HepG2 (cell line): ENCODE results near the gene MS4A15. TPM values are rescaled to one million over a fixed set of nuclear protein-coding genes. Genes with fewer than 3 reads are reported as not detected.

Experiments used
- ATAC-seq: fragments of 200-7000 bp; cut with Tn5 transposase; 3 replicates; pipeline ENCODE4 v1.9.1; 2020; ENCODE audit warnings: mild to moderate bottlenecking, moderate library complexity
- BruUV-seq: library from RNA; stranded (reverse); fragments of 400-500 nt; replicated peaks from 2 replicates; lab custom pipeline; 2021; lab: Mats Ljungman, UMichigan
- CTCF ChIA-PET: fragments of 300-600 bp; formaldehyde crosslinking; extraction: SDS; loops from one replicate; lab custom pipeline; 2021; ENCODE audit warnings: low total read pairs, inconsistent platforms, low intra/inter-chr PET ratio; lab: Yijun Ruan, JAX
- POLR2A ChIA-PET: fragments of 350-600 bp; sonication (Branson Sonifier 250); formaldehyde crosslinking; loops from one replicate; lab custom pipeline; 2020; ENCODE audit warnings: antibody characterized with exemption, inconsistent platforms; lab: Yijun Ruan, JAX
- DNase-seq: peaks from one replicate; pipeline ENCODE4 v3.0.0-alpha.2; 2015; ENCODE audit warnings: low spot score
- FAIRE-seq: peaks from 3 replicates; lab custom pipeline; 2011; peaks lifted over from hg19 to GRCh38; lab: Jason Lieb, UNC
- H2AFZ ChIP-seq: one replicate; pipeline ENCODE4 v1.6.1; 2011; ENCODE audit warnings: low read length, inconsistent platforms
- H3K27ac ChIP-seq: fragments of 300-600 bp; 3 replicates; pipeline ENCODE4 v1.8.0; 2011; ENCODE audit warnings: mixed run types, mild to moderate bottlenecking, mixed read lengths, low read length, inconsistent platforms; ENCODE audit not compliant: insufficient read depth; ENCODE audit errors: extremely low read length
- H3K27me3 ChIP-seq, 2 experiments: fragments of 200-600 bp in 1 of 2; 2 replicates in 1 of 2; 3 replicates in 1 of 2; pipeline versions ENCODE4 v1.6.0 to v1.8.0; 2011; ENCODE audit warnings: low read length in 2 of 2, mild to moderate bottlenecking in 2 of 2, moderate library complexity in 2 of 2, inconsistent platforms in 1 of 2; ENCODE audit not compliant: insufficient read depth in 2 of 2, control insufficient read depth in 1 of 2
- H3K36me3 ChIP-seq, 2 experiments: fragments of 200-600 bp in 1 of 2; replicated peaks in 1 of 2; 2 replicates in 1 of 2; 3 replicates in 1 of 2; pipeline versions ENCODE4 v1.5.1 to v1.8.0; 2011; ENCODE audit warnings: low read length in 2 of 2, inconsistent platforms in 1 of 2; ENCODE audit not compliant: insufficient read depth in 2 of 2, control insufficient read depth in 1 of 2
- H3K4me1 ChIP-seq: 2 replicates; pipeline ENCODE4 v1.5.1; 2012; ENCODE audit warnings: low read length, inconsistent platforms; ENCODE audit not compliant: insufficient read depth
- H3K4me2 ChIP-seq: 2 replicates; pipeline ENCODE4 v1.6.0; 2011; ENCODE audit warnings: low read depth, low read length, inconsistent platforms
- H3K4me3 ChIP-seq, 3 experiments: fragments of 200-600 bp in 1 of 3; sonication (generic), shearing (Covaris generic) in 1 of 3; replicated peaks in 1 of 3; 2 replicates each; pipeline ENCODE4 v1.5.1; 2011 to 2016; ENCODE audit warnings: low read length in 3 of 3, inconsistent platforms in 2 of 3, low read depth in 2 of 3, mild to moderate bottlenecking in 2 of 3, control low read depth in 1 of 3, mixed read lengths in 1 of 3; ENCODE audit not compliant: insufficient read depth in 1 of 3
- H3K79me2 ChIP-seq: one replicate; pipeline ENCODE4 v1.6.1; 2011; ENCODE audit warnings: low read length, inconsistent platforms; ENCODE audit not compliant: insufficient read depth
- H3K9ac ChIP-seq: 2 replicates; pipeline ENCODE4 v1.6.0; 2011; ENCODE audit warnings: mild to moderate bottlenecking, low read depth, low read length, inconsistent platforms; ENCODE audit not compliant: insufficient read depth
- H3K9me3 ChIP-seq: 2 replicates; pipeline ENCODE4 v1.5.1; 2012; ENCODE audit warnings: mild to moderate bottlenecking, low read length
- H4K20me1 ChIP-seq: 2 replicates; pipeline ENCODE4 v1.6.0; 2011; ENCODE audit warnings: inconsistent platforms, mild to moderate bottlenecking, low read length, moderate library complexity; ENCODE audit not compliant: insufficient read depth
- CENPX ChIP-seq: sonication (generic); formaldehyde crosslinking; IDR thresholded peaks from 2 replicates; pipeline ENCODE4 v1.9.0; 2021; ENCODE audit warnings: mild to moderate bottlenecking, missing genetic modification reagents, moderate library complexity
- MED13 ChIP-seq: sonication (generic); formaldehyde crosslinking; IDR thresholded peaks from 2 replicates; pipeline ENCODE4 v1.5.0; 2020; ENCODE audit warnings: missing genetic modification reagents
- NKX3-1 ChIP-seq: sonication (generic); formaldehyde crosslinking; IDR thresholded peaks from 2 replicates; pipeline ENCODE4 v1.5.0; 2020; ENCODE audit warnings: missing genetic modification reagents
- RBM39 ChIP-seq: fragments of 200-400 bp; formaldehyde crosslinking; IDR thresholded peaks from one replicate; pipeline ENCODE4 v1.6.1; 2018; ENCODE audit warnings: antibody characterized with exemption, mild to moderate bottlenecking, low read depth, low read length; ENCODE audit not compliant: poor library complexity, severe bottlenecking
- THAP11 ChIP-seq: IDR thresholded peaks from 2 replicates; pipeline ENCODE4 v1.6.1; 2016; ENCODE audit warnings: missing biosample characterization, missing genetic modification reagents
- TSC22D2 ChIP-seq: sonication (generic); formaldehyde crosslinking; IDR thresholded peaks from 2 replicates; pipeline ENCODE4 v1.5.1; 2020; ENCODE audit warnings: missing genetic modification reagents, mild to moderate bottlenecking, borderline replicate concordance
- ZBTB21 ChIP-seq: sonication (generic); formaldehyde crosslinking; IDR thresholded peaks from 2 replicates; pipeline ENCODE4 v1.4.0; 2020; ENCODE audit warnings: missing genetic modification reagents
- ZNF33B ChIP-seq: sonication (generic); formaldehyde crosslinking; IDR thresholded peaks from 2 replicates; pipeline ENCODE4 v1.5.1; 2020; ENCODE audit warnings: mild to moderate bottlenecking, missing genetic modification reagents
- WGBS: methylation state at CpG from one replicate; pipeline ENCODE4 v1.1.6; 2017; ENCODE audit warnings: low lambda C conversion rate; 5-methylcytosine and 5-hydroxymethylcytosine counted together
- in situ Hi-C: cut with HindIII; loops from 2 replicates; pipeline ENCODE4 v1.10.0; 2017; ENCODE audit warnings: low pct_unique_long_range_greater_than_20kb; ENCODE audit not compliant: extremely low pct_ligation_motif_present
- intact Hi-C: fragments of 100-400 bp; cut with micrococcal nuclease; formaldehyde crosslinking; loops from one replicate; pipeline ENCODE4 v1.10.0; 2022; ENCODE audit not compliant: unreplicated experiment
- polyA plus RNA-seq, 8 experiments: library from polyadenylated mRNA; depleted of rRNA in 3 of 8; stranded (reverse) in 7 of 8; unstranded in 1 of 8; fragments of >200 nt; fragmentation: Illumina TruSeq in 4 of 8; extraction: Trizol in 4 of 8; gene quantifications; 2 replicates each; pipeline versions ENCODE4 v1.2.1 to v1.2.3, GENCODE V29; 2011 to 2016; ENCODE audit warnings: low read depth in 4 of 8, missing spikeins in 1 of 8, mixed read lengths in 1 of 8; ENCODE audit not compliant: insufficient read depth in 1 of 8
- total RNA-seq, 5 experiments: library from RNA; depleted of rRNA; stranded (reverse); fragments of >200 nt; fragmentation: Illumina TruSeq; extraction: Trizol; gene quantifications; 2 replicates each; pipeline ENCODE4 v1.2.3, GENCODE V29; 2016; ENCODE audit warnings: low read depth in 1 of 5
- TF ChIP-seq, protein P1 (sequence below): sonication (generic); formaldehyde crosslinking; IDR thresholded peaks from 2 replicates; pipeline ENCODE4 v1.4.0; 2020; ENCODE audit warnings: missing genetic modification reagents, mild to moderate bottlenecking, borderline replicate concordance

MS4A15 gene
- total and polyA plus RNA-seq, 2 of the 13 experiments (the other 11 are each of a cell fraction or from before 2014, with no cell fraction given), result not detected

- BruUV-seq, result no TSS peak
- in situ Hi-C loops, result no loop called here
- POLR2A ChIA-PET, result no interaction called here
These were observed 30.3 kb downstream of the MS4A15 start for GRCh38 chr11:60786811-60787567.

More at GRCh38 chr11:60786811-60787567, 30.3 kb downstream of the MS4A15 start:
- Histone ChIP-seq H3K9me3 (no peaks in the 10 kb centered on the region), H3K4me2 (no peak overlapping the region), H3K36me3 (no peaks in the 10 kb centered on the region), H3K4me3 (no peak overlapping the region), H3K27me3 (peaks cover 0 to 7% of the 10 kb centered on the region in 2 experiments; a peak in 1 of 5 replicates), H3K9ac (no peak overlapping the region), H4K20me1 (no peaks in the 10 kb centered on the region), H3K79me2 (no peaks in the 10 kb centered on the region), H3K4me1 (no peaks in the 10 kb centered on the region), H2AFZ (no peak overlapping the region), H3K27ac (no peak overlapping the region)
- DNase-seq (no peak), ATAC-seq (no peak), FAIRE-seq (no peak)
- intact Hi-C loops, result no loop called here
- CTCF ChIA-PET, result no interaction called here
- no peak for TF ChIP-seq RBM39
- no peak for TF ChIP-seq NKX3-1
- TF ChIP-seq, protein P1, sequence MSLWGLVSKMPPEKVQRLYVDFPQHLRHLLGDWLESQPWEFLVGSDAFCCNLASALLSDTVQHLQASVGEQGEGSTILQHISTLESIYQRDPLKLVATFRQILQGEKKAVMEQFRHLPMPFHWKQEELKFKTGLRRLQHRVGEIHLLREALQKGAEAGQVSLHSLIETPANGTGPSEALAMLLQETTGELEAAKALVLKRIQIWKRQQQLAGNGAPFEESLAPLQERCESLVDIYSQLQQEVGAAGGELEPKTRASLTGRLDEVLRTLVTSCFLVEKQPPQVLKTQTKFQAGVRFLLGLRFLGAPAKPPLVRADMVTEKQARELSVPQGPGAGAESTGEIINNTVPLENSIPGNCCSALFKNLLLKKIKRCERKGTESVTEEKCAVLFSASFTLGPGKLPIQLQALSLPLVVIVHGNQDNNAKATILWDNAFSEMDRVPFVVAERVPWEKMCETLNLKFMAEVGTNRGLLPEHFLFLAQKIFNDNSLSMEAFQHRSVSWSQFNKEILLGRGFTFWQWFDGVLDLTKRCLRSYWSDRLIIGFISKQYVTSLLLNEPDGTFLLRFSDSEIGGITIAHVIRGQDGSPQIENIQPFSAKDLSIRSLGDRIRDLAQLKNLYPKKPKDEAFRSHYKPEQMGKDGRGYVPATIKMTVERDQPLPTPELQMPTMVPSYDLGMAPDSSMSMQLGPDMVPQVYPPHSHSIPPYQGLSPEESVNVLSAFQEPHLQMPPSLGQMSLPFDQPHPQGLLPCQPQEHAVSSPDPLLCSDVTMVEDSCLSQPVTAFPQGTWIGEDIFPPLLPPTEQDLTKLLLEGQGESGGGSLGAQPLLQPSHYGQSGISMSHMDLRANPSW (CRISPR knock-in tag), result no peak
- TF ChIP-seq CENPX (CRISPR knock-in tag), result no peak
- no peak for TF ChIP-seq ZBTB21 (CRISPR knock-in tag)
- TF ChIP-seq THAP11 (CRISPR knock-in tag), result no peak
- TF ChIP-seq ZNF33B (CRISPR knock-in tag), result no peak
- TF ChIP-seq MED13, result no peak
- TF ChIP-seq TSC22D2 (CRISPR knock-in tag), result no peak
- 26% methylated on average over 10 of the region's 15 CpGs for WGBS
